LoVo (cell line): Measurements from ENCODE around the gene OAS3.
"Not testable (repeated sequence)": the region's sequence is repeated elsewhere in the genome, so short reads cannot be mapped to it uniquely, and the experiment has no call there.

Experiments
- DNase-seq: peaks from one replicate; pipeline ENCODE4 v3.0.0-alpha.2; 2016; ENCODE audit warnings: low spot score

The OAS3 gene, protein sequence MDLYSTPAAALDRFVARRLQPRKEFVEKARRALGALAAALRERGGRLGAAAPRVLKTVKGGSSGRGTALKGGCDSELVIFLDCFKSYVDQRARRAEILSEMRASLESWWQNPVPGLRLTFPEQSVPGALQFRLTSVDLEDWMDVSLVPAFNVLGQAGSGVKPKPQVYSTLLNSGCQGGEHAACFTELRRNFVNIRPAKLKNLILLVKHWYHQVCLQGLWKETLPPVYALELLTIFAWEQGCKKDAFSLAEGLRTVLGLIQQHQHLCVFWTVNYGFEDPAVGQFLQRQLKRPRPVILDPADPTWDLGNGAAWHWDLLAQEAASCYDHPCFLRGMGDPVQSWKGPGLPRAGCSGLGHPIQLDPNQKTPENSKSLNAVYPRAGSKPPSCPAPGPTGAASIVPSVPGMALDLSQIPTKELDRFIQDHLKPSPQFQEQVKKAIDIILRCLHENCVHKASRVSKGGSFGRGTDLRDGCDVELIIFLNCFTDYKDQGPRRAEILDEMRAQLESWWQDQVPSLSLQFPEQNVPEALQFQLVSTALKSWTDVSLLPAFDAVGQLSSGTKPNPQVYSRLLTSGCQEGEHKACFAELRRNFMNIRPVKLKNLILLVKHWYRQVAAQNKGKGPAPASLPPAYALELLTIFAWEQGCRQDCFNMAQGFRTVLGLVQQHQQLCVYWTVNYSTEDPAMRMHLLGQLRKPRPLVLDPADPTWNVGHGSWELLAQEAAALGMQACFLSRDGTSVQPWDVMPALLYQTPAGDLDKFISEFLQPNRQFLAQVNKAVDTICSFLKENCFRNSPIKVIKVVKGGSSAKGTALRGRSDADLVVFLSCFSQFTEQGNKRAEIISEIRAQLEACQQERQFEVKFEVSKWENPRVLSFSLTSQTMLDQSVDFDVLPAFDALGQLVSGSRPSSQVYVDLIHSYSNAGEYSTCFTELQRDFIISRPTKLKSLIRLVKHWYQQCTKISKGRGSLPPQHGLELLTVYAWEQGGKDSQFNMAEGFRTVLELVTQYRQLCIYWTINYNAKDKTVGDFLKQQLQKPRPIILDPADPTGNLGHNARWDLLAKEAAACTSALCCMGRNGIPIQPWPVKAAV

DNA sequence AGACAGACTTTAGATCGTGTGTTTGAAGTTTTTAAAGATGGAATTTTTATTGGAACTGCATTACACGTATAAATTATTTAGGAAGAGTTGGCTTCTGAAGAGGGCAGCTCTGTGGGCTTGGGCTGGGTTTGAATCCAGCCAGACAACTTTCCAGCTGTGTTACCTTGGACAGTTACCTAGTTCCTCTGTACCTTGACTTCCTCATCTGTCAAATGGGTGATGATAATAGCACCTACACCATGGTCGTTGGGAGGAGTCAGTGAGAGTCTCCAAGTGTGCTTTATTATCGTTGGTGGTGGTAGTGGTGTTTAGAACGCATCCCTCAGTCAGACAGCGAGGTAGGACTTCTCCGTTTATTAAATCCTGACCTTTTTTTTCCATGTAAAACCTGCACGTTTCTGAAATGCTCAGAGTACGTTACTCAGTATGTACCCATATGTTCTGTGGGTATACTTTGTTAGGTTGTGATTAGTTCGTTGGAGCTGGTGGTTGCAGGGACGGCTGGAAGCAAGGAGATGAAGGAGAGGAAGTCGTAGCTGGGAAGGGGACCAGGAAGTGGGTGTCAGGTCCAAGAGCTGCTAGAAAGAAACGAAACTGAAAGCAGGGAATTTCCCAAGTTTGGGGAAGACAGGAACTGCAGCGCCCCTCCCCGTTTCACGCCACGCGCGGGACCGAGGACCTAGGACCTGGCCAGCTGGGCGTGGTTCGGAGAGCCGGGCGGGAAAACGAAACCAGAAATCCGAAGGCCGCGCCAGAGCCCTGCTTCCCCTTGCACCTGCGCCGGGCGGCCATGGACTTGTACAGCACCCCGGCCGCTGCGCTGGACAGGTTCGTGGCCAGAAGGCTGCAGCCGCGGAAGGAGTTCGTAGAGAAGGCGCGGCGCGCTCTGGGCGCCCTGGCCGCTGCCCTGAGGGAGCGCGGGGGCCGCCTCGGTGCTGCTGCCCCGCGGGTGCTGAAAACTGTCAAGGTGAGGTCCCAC lies at the start of gene OAS3:
TSS of gene OAS3 (plus strand) at position 734 of the 979 bp plus-strand sequence. CDS start at position 791, 57 bp downstream.
- DNase-seq, result peak; percentile 90

DNA sequence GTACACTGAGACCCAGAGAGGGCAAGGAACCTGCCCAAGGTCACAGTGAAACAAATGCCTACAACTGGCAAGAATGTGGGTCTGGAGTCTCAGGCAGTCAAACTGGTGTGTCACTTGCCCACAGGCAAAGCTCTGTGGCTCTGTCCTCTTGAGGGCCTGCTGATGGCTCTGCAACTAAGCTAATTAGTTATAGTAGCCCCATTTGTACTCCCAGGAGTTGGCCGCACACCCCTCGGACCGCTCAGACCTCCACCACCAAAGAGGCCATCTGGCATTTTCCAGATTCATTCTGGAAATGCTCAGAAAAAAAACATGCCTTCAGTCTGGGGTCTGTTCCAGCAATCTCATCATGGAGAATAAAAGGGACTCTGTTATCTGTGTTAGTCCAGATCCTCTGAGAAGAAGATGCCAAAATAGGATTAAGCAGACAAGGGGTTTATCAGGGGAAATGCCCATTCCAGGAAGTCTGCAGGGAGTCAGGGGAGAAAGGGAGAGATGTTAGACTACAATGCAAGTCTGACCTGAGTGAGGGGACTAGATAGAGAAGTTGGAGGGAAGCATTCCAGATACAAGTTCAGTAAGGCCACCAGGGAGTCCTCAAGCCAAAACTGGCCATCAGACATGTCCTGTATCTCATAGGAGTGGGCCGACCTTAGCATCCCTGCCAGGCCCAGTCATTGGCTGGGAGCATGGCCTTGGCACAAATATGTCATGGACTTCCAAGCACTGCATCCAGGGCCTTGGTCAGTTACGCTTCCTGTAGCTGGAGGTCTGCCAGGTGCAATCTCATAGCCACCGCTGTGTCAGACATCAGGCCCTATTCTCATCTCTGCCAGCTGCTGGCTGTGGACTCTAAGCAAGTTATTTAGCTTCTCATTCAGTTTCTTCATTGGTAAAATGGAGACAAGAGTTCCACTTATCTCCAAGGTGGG lies 46.9 kb upstream of the OAS3 start:
- no peak for DNase-seq

DNA sequence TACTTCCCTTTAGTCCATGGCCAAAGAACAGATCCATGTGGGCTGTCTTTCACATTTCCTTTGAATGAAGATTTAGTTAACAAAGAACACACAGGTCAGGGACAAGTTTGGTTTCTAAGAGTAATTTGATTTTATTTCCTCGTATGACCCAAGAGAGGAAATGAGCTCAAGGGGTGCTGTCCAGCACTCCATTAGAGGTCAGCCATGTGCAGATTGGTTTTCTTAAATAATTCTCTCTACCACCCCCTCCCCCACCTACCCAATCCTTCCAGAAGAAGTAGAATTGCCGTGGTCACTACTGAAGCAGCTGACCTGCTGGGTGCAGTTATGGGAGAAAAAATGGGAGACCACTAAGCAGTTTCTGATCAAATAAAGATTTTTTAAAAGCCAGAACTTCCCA lies 45.4 kb upstream of the OAS3 start:
- DNase-seq, result no peak

DNA sequence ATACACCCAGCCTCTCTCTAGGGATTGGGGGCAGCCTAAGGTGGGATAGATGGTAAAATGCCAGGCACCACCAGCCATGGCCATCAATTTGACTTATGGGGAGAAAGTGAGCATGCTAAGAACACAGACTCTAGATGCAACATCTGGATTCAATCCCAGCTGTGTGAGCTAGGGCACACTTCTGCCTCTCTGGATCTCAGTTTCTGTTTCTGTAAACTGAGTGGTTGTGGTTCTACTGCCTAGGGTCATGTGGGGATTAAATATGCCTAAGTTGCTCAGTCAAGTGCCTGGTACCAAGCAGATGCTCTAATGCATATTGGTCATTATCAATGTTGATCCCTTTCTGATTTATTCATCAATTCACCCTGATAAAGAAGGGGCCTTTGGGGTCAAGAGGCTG lies 44.1 kb upstream of the OAS3 start:
- no peak for DNase-seq

DNA sequence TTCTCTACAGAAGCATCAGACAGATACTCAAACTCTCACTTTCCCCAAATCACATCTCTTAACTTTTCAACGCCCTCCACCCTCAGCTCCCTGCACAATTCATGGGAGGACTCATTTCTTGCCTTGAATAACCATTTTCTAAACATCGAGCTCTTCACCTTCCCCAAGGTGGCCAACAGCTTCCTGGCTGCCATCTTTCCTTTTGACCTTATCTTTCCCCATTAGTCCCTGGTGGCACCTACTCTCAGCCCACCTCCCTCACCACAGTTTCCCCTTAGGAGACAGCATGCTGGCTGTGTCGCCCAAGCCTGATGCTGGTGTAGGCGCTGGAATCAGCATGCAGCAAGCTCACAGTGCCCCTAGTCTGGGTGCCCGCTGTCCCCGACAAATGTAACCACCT lies 39.9 kb upstream of the OAS3 start:
- DNase-seq, result no peak

DNA sequence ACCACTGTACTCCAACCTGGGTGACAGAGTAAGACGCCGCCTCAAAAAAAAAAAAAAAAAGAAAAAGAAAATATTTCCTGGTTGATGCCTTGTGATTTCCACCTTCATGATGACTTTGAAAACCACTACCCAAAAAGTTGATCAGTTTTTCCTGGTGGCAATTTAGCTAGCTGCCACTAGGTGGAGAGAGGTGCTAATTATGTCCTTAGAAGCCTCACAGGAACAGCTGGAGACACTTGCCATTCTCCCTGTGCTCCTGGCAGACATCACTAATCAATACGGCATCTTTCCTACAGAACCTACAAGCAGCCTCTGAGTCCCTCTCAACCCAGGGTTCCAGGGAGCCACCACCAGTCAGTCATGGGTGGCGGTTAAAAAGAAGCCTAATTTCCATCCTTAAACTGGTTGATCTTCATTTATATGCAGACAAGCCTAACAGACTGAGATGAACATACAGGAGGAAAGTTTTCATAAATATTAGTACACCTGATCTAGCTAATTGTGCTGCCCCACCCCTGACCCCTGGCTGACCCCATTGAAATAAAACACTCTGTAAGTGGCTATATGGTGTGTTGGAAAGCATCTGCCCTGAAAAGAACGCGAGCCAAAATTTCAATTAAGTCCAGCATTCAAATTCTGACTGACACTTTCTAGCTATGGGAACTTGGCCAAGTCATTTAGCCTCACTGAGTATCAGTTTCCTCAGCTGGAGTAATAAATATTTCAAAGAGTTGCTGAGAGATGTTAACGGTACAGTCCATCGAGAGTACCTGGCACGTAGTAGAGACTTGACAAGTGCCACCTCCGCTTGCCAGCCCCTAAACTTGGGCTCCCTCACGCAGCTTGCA lies 37.8 kb upstream of the OAS3 start:
- peak; percentile 73 for DNase-seq

DNA sequence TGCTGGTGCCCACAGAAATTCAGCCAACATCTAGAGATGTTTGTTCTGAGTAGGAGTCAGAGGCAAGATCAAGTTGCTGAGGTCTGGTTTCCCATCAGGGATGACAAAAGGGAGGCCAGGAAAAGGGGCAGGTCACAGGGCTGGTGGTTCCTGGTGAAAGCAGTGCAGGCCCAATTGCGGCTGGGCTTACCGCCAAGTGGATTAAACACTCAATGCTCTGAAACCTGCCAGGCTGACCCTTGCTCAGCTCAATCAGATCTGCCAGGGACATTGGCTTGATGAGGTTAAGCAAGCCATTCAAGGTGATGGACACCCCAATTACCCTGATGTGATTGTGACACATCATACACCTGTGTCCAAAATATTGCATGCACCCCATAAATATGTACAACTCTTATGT lies 37.0 kb upstream of the OAS3 start:
- DNase-seq, result peak; percentile 23

DNA sequence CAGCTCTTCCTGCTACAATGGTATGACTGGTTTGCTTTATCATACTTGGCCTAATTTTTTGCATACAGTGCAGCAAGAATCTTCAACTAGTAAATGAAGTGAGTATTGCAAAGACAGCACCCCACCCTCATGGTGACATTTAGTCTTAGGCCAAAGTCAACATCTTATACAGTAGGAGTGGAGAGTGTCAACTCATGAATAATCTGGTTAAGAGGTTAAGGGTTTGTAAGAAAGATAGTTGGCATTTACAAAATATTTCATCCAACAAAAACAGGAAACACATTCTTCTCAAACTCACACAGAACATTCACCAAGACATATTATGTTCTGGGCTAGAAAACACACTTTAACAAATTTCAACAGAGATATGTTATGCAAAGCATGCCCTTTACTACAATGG lies 33.7 kb upstream of the OAS3 start:
- DNase-seq, result peak; percentile 48

DNA sequence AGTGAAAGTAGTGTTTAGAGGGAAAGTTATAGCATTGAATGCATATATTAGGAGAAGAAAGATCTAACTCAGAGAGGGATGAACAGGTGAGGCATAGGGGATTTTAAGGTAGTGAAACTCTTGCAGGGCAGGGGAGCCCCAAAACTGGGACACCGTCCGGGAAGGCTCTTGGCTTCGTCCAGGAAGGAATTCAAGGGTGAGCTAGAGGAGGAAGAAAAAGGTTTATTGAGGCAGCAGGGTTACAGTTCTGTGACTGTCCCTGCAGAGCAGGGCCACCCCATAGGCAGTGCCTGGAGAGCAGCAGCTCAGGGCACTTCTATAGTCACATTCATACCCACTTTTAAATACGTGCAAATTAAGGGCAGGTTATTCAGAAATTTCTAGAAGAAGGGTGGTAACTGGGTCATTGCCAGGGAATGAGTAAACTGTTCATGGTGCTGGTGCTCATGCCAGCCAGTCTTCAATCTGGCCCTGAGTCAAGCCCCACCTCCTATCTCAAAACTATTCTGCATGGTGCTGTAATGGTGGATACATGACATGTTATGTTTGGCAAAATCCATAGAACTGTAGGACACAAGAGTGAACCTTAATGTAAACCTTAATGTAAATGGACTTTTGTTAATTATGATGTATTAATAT lies 32.7 kb upstream of the OAS3 start:
- peak; percentile 49 for DNase-seq

DNA sequence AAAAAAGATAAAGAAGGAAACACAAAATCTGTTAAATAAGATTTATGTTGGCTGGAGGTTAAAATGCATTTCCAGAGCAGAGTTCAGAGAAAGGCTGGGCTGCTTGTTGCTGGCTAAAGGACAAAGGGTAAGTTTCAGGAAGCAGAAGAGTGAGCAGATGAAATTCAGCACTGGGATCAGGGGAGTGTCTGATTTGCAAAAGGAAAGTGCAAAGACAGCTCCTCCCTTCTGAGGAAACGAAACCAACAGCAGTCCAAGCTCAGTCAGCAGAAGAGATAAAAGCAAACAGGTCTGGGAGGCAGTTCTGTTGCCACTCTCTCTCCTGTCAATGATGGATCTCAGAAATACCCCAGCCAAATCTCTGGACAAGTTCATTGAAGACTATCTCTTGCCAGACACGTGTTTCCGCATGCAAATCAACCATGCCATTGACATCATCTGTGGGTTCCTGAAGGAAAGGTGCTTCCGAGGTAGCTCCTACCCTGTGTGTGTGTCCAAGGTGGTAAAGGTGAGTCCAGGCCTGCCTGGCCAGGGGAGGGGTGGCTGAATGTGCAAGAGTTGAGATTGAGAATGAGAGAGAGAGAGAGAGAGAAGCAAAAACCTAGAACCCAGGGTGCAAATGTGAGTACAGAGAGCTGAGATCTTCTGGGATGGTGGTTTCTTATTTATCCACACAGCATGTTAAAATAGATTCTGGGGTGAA lies 31.4 kb upstream of the OAS3 start, which contains the start of gene OAS1:
TSS of gene OAS1 (plus strand) at position 251 of the 703 bp plus-strand sequence. CDS start at position 329, 78 bp downstream.
- DNase-seq, result peak; percentile 85

DNA sequence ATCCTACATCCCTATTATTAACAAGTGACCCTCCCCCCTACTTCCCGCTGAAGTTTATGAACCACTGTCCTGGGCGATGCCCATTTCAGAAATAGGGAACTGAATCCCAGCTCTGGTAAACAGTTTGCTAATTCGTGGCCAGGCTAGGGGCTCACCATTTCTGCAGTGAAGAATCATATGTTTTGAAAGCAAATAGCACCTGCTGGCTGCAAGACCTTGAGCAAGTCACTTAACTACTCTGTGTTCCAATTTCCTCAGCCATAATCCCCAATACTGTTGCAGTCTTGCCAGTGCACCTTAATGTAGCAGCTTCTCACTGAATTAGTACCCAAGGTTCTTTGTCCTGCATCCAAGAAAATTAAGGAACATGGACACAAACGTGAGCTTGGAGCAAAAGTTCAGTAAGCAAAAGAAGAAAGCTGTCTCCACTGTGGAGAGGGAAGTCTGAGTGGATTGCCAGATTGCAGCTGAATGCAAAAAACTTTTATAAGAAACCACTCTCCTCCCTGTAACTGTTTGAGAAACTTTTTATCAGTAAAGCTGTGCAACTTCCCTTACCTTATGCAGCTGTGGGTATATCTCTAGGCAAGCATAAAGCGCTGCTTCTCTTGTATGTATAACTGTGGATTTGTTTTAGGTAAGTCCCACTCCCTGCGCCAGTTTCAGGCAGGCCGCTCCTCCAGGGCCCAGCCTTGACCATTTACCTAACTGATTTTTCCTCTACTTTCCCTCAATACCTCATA lies 30.7 kb upstream of the OAS3 start:
- no peak for DNase-seq

DNA sequence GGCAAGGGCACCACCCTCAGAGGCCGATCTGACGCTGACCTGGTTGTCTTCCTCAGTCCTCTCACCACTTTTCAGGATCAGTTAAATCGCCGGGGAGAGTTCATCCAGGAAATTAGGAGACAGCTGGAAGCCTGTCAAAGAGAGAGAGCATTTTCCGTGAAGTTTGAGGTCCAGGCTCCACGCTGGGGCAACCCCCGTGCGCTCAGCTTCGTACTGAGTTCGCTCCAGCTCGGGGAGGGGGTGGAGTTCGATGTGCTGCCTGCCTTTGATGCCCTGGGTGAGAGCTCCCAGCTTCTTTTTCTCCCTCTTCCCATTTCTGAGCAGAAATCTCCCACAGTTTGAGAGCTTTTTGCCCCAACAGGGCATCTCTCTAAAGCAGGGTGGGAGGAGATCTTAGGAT lies 29.7 kb upstream of the OAS3 start:
- DNase-seq, result no peak

DNA sequence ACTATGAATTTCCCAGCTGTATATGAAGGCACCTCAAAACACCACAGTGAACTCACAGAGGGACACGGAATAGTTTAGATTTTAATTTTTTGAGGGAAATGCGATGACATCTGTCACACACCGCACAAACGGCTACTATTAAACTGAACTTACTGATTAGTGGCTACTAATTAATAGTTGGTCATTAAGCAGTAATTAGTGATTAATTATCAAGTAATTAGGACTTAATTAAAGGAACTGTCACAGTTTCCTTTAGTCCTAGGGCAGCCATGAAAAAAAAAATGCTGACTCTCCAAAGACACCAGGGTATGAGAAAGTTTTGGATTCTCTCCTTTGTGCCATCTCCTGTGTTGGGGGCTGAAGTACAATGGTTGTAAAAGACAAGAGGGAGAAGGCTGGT lies 28.6 kb upstream of the OAS3 start:
- DNase-seq, result no peak

DNA sequence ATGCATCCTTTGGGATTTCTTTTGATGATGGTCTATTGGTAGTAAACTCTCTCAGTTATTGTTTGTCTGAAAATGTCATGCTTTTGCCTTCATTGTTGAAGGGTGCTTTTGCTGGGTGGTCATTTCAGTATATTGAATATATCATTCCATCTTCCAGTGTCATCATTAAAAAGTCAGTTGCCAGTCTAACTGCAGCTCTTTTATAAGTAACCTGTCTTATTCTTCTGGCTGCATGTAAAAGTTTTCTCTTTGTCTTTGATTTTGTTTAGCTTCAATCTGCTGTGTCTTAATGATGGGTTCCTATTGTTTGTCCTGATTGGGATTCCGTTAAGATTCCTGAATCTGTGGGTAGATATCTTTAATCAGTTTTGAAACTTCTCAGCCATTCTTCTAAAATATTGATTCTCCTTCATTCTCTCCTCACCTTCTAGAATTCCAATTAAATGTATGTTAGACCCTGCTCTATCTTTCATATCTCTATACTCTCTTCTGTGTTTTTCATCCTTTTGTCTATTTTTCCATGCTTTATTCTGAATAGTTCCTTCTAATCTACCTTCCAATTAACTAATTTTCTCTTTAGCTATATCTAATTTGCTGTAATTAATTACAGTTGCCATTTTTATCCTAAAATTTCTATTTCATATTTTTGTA lies 25.1 kb upstream of the OAS3 start:
- no peak for DNase-seq

DNA sequence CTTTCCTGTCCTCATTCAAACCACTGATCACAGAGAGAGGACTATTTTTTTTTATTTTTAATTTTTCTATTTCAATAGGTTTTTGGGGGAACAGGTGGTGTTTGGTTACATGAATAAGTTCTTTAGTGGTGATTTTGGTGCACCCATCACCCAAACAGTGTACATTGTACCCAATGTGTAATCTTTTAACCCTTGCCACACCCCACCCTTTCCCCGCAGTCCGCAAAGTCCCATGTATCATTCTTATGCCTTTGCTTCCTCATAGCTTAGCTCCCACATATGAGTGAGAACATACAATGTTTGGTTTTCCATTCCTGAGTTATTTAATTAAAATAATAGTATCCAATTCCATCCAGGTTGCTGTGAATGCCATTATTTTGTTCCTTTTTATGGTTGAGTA lies 24.4 kb upstream of the OAS3 start:
- not testable (repeated sequence) for DNase-seq

DNA sequence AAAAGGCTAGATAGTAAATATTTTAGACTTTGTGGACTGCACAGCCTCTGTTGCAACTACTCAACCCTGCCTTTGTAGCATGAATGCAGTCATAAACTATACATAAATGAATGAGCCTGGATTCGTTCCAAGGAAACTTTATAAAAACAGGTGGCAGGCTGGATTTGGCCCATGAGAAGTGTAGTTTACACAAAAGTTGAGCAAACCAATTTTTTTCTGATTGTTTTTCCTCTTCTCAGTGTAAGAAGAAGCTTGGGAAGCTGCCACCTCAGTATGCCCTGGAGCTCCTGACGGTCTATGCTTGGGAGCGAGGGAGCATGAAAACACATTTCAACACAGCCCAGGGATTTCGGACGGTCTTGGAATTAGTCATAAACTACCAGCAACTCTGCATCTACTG lies 22.0 kb upstream of the OAS3 start:
- DNase-seq, result peak; percentile 26

DNA sequence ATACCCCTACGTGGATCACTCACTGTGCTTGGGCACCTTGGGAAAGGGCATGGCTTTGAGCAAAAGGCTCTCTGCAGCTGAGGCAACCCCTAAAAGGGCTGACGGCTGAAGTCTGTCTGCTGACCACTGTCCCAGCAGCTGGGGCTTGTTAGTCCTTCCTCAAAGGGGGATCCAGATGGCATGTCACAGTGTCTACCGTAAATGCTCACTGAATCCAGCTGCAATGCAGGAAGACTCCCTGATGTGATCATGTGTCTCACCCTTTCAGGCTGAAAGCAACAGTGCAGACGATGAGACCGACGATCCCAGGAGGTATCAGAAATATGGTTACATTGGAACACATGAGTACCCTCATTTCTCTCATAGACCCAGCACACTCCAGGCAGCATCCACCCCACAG lies 19.2 kb upstream of the OAS3 start:
- no peak for DNase-seq
